Measurements from ENCODE around the gene CYS1. TPM values are rescaled to one million over a fixed set of nuclear protein-coding genes. Genes with fewer than 3 reads are reported as not detected.

The CYS1 gene
- total and polyA plus RNA-seq, 2 of the 13 experiments (the other 11 are each of a cell fraction or from before 2014, with no cell fraction given), result 0.04 TPM; not detected in 1

GRCh38 chr2:10079870-10080535 is at the start of gene CYS1 (continued):
- peak; percentile 53; the same call in 1 of the 2 replicates for TF ChIP-seq RAD21 (CRISPR knock-in tag; IDR thresholded peaks at IDR 0.05)
- TF ChIP-seq HOXA3 (CRISPR knock-in tag; IDR thresholded peaks at IDR 0.05), result no peak; the same call in 1 of the 2 replicates
- TF ChIP-seq MZF1 (CRISPR knock-in tag; IDR thresholded peaks at IDR 0.05; ENCODE audit: borderline replicate concordance), result no peak
- no peak for TF ChIP-seq BATF2 (CRISPR knock-in tag; IDR thresholded peaks at IDR 0.05)
- TF ChIP-seq ZNF510 (CRISPR knock-in tag; IDR thresholded peaks at IDR 0.05; ENCODE audit: low read depth), result no peak
- no peak for TF ChIP-seq KLF6 (CRISPR knock-in tag; IDR thresholded peaks at IDR 0.05)
- no peak for TF ChIP-seq RARA (CRISPR knock-in tag; IDR thresholded peaks at IDR 0.05)
- no peak for TF ChIP-seq ATF7-NPFF (CRISPR knock-in tag; IDR thresholded peaks at IDR 0.05; ENCODE audit: low read depth)
- TF ChIP-seq CSRNP2 (CRISPR knock-in tag; conservative IDR thresholded peaks at IDR 0.05; ENCODE audit: low read depth), result no peak
- TF ChIP-seq ZNF446 (CRISPR knock-in tag; IDR thresholded peaks at IDR 0.05), result peak; percentile 14; the same call in 1 of the 2 replicates
- no peak for TF ChIP-seq MYC (CRISPR knock-in tag; IDR thresholded peaks at IDR 0.05; ENCODE audit: borderline replicate concordance)
- TF ChIP-seq U2AF1 (optimal IDR thresholded peaks at IDR 0.05; ENCODE audit: low read depth, low read length), result no peak
- TF ChIP-seq ZNF570 (CRISPR knock-in tag; IDR thresholded peaks at IDR 0.05; ENCODE audit: borderline replicate concordance), result no peak
- TF ChIP-seq STAG1 (CRISPR knock-in tag; IDR thresholded peaks at IDR 0.05), result peak; percentile 3; the same call in 1 of the 2 replicates
- TF ChIP-seq TEAD3 (CRISPR knock-in tag; optimal IDR thresholded peaks at IDR 0.05; ENCODE audit: borderline replicate concordance), result no peak
- no peak for TF ChIP-seq ZNF160 (CRISPR knock-in tag; IDR thresholded peaks at IDR 0.05)
- peak; percentile 69 for TF ChIP-seq ZNF777 (CRISPR knock-in tag; IDR thresholded peaks at IDR 0.05)
- TF ChIP-seq ZC3H4 (CRISPR knock-in tag; IDR thresholded peaks at IDR 0.05; ENCODE audit: borderline replicate concordance), result no peak
- TF ChIP-seq MBD4 (IDR thresholded peaks at IDR 0.05; ENCODE audit: borderline replicate concordance, low read length), result no peak
- no peak for TF ChIP-seq DNMT3B (CRISPR knock-in tag; conservative IDR thresholded peaks at IDR 0.05)
- TF ChIP-seq, protein P1, sequence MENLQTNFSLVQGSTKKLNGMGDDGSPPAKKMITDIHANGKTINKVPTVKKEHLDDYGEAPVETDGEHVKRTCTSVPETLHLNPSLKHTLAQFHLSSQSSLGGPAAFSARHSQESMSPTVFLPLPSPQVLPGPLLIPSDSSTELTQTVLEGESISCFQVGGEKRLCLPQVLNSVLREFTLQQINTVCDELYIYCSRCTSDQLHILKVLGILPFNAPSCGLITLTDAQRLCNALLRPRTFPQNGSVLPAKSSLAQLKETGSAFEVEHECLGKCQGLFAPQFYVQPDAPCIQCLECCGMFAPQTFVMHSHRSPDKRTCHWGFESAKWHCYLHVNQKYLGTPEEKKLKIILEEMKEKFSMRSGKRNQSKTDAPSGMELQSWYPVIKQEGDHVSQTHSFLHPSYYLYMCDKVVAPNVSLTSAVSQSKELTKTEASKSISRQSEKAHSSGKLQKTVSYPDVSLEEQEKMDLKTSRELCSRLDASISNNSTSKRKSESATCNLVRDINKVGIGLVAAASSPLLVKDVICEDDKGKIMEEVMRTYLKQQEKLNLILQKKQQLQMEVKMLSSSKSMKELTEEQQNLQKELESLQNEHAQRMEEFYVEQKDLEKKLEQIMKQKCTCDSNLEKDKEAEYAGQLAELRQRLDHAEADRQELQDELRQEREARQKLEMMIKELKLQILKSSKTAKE (CRISPR knock-in tag; IDR thresholded peaks at IDR 0.05; ENCODE audit: borderline replicate concordance), result no peak

All from HepG2 (cell line).